ENCODE measurements around the gene GABRE.

GABRE gene

DNA sequence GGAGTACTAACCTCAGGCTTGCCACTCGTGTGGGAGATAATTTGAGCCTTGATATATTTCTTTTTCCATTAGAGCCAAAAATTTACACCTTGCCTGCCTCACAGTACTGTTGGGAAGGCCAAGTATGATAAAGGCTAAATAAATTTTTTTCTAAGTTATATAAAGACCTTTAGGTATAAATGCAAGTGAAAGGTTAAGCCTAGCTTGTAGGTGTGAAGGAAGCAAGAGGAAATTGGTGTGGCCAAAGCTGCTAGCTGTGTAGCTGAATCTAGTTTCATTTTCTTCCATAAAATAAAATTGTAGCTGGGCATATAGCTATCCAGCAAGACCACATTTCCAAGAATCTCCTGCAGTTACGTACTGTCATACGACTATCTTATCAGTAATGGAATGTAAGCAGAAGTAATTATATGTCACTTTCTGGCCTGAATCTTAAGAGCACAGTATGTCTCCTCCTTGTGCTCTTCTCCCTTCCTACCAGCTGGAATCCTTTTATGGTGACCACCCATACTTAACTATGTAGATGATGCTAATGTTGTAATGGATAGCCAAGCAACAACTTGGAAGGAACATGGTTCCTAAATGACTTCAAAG lies 14.3 kb upstream of the GABRE start:
- ChIA-PET CTCF (no interaction called here), POLR2A (ENCODE audit: low non-redundant PET) (no interaction called here)
- no peak for DNase-seq (ENCODE audit: low spot score)
- H3K27ac ChIP-seq: no peak overlapping the region
- TF ChIP-seq, protein P1, sequence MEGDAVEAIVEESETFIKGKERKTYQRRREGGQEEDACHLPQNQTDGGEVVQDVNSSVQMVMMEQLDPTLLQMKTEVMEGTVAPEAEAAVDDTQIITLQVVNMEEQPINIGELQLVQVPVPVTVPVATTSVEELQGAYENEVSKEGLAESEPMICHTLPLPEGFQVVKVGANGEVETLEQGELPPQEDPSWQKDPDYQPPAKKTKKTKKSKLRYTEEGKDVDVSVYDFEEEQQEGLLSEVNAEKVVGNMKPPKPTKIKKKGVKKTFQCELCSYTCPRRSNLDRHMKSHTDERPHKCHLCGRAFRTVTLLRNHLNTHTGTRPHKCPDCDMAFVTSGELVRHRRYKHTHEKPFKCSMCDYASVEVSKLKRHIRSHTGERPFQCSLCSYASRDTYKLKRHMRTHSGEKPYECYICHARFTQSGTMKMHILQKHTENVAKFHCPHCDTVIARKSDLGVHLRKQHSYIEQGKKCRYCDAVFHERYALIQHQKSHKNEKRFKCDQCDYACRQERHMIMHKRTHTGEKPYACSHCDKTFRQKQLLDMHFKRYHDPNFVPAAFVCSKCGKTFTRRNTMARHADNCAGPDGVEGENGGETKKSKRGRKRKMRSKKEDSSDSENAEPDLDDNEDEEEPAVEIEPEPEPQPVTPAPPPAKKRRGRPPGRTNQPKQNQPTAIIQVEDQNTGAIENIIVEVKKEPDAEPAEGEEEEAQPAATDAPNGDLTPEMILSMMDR (conservative IDR thresholded peaks at IDR 0.05; ENCODE audit: low read depth): no peak

DNA sequence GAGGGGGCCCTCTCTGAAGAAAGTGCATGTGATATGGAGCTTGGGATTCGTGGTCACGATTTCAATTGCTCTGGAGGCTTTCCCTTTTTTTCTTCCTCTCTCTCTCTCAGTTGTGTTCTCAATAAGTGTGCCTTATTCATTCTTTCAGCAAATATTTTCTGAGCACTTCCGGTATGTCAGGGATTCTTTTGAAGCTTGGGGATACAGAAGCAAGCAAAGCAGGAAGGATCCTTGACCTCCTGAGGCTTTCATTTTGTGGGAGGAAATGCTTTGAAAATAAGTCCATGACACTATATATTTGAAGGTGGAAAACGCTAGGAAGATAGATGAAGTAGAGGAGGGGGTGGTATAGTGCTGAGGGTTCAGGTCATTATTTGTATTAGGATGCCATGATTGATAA lies 12.6 kb upstream of the GABRE start:
- no peak overlapping the region for H3K27ac ChIP-seq
- DNase-seq (ENCODE audit: low spot score): no peak
- TF ChIP-seq, protein P1 (conservative IDR thresholded peaks at IDR 0.05; ENCODE audit: low read depth): no peak
- ChIA-PET CTCF (no interaction called here), POLR2A (ENCODE audit: low non-redundant PET) (no interaction called here)

DNA sequence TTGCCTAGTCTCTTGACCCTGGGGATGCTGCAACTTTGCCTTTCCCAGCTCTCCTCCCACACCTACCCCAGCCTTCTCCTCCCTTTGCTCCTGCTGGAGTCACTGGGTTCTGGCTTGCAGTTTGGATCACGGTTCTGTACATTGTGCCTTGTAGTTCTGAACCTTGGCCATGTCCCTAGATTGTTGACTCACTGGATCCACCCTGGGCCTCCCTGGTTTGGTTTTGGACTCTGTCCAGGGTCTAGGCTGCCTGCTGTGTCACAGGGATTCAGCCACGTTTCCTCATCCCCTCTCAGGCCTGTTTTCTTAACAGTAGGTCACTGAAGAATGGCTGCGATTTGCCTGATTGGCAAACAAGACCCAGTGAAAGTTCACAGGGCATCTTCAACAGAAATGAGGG lies 11.5 kb upstream of the GABRE start:
- H3K27ac ChIP-seq: peak overlapping the region; percentile 35
- POLR2A ChIA-PET (ENCODE audit: low non-redundant PET): no interaction called here
- TF ChIP-seq, protein P1 (conservative IDR thresholded peaks at IDR 0.05; ENCODE audit: low read depth): no peak
- DNase-seq (ENCODE audit: low spot score): no peak
- CTCF ChIA-PET: interaction anchor here (1.1 kb wide), 1 partner anchor 12 kb away, joined by 3 read pairs; no protein-coding TSS in a partner anchor

DNA sequence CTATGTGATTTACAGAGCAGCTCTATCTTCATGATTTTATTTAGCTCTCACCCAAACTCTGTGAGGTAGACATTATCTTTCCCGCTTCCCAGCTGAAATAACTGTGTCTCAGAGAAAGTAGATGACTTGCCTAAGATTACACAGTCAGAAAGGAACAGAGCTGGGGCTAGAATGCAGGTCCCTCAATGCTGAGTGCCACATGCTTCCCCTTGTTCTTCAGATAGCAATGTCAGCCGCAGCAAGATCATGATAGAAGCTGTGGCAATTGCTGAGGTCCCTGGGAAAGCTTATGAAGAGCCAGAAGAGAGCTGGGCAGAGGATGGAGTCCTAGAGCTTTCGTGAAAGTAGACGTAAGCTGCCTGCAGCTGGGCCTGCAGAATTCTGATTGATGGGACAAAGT lies 11.1 kb upstream of the GABRE start:
- DNase-seq (ENCODE audit: low spot score): no peak
- POLR2A ChIA-PET (ENCODE audit: low non-redundant PET): no interaction called here
- CTCF ChIA-PET: interaction anchor here (1.1 kb wide), 1 partner anchor 12 kb away, joined by 3 read pairs; no protein-coding TSS in a partner anchor
- TF ChIP-seq, protein P1 (conservative IDR thresholded peaks at IDR 0.05; ENCODE audit: low read depth): no peak
- H3K27ac ChIP-seq: peak overlapping the region; percentile 35

DNA sequence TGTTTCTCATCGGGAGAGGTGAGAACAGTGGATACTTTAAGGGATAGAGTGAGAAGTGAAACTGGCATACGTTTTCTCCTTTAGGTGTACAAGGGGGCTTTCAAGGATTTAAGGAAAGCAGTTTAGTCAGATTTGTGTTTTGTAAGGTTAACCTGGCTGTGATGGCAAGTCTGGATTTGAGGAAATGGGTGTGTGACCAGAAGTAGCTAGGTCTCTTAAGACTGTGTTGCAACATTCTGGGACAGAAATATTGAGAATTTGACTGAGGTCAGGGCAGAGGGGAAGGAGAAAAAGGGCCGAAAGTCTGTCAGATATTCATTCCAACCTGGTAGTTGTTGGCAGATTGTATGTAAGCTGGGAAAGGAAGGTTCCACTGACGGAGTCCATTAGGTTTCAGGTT lies 10.4 kb upstream of the GABRE start:
- ChIA-PET POLR2A (ENCODE audit: low non-redundant PET) (no interaction called here), CTCF (interaction anchor here (0.6 to 1.1 kb wide), 2 partner anchors 11 to 154 kb away, joined by 3 to 4 read pairs; no protein-coding TSS in a partner anchor)
- no peak for DNase-seq (ENCODE audit: low spot score)
- TF ChIP-seq, protein P1 (conservative IDR thresholded peaks at IDR 0.05; ENCODE audit: low read depth): no peak
- H3K27ac ChIP-seq: no peak overlapping the region

DNA sequence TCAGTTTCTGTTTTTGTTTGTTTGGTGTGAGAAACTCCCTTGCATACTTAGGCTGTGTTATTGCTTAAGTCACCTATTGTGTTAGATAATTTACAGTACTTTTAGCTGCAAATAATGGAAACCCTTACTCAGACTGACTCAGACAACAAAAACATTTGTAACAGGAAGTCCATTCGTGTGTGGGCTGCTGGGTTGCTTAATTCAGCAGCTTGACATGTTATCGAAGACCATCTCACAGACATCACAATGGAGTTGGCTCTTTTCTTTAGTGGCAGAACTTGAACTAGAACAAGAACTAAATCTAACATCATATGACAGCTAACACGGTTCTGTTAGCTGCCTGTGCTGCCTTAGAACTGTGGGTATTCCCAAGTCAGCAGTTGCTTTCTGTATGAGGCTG lies 9.9 kb upstream of the GABRE start:
- no peak overlapping the region for H3K27ac ChIP-seq
- TF ChIP-seq, protein P1 (conservative IDR thresholded peaks at IDR 0.05; ENCODE audit: low read depth): no peak
- ChIA-PET POLR2A (ENCODE audit: low non-redundant PET) (no interaction called here), CTCF (interaction anchor here (0.6 kb wide), 1 partner anchor 154 kb away, joined by 4 read pairs; no protein-coding TSS in a partner anchor)
- DNase-seq (ENCODE audit: low spot score): peak; percentile 61

Data from RWPE1 (cell line).